ENCODE data around the gene FGF14.

GRCh38 chr13:101697745-101698144 lies 704.1 kb downstream of the FGF14 start:
- TF ChIP-seq POLR2A (IDR thresholded peaks at IDR 0.05) = no peak
- TF ChIP-seq CTCF (IDR thresholded peaks at IDR 0.05) = no peak
